NT2/D1 (cell line): ENCODE data around the gene LNPK.

Experiments
- SUZ12 ChIP-seq: IDR thresholded peaks from 2 replicates; pipeline ENCODE4 v1.6.1; 2011; ENCODE audit not compliant: insufficient read length, insufficient read depth; ENCODE audit errors: extremely low read depth
- YY1 ChIP-seq: IDR thresholded peaks from 2 replicates; pipeline ENCODE4 v1.6.1; 2011; ENCODE audit not compliant: insufficient read length, insufficient read depth
- ZNF274 ChIP-seq: IDR thresholded peaks from 2 replicates; pipeline ENCODE4 v1.6.1; 2011; ENCODE audit warnings: mild to moderate bottlenecking, low read depth, low read length

GRCh38 chr2:175948191-175948590 is 53.9 kb downstream of the LNPK start:
- TF ChIP-seq YY1 = no peak
- TF ChIP-seq ZNF274 = no peak
- no peak for TF ChIP-seq SUZ12
